Kasumi-1 (cell line): ENCODE data around the gene CLEC10A.
"Not testable (repeated sequence)": the region's sequence is repeated elsewhere in the genome, so short reads cannot be mapped to it uniquely, and the experiment has no call there.

ENCODE experiments used
- DNase-seq, 2 experiments: peaks; one replicate each; lab custom pipeline; 2025; lab: John Stamatoyannopoulos, UW

CLEC10A gene

GRCh38 chr17:7072406-7072805 lies 7.6 kb downstream of the CLEC10A start:
- no peak for DNase-seq

- DNase-seq, result no peak
These were observed 9.3 kb downstream of the CLEC10A start for GRCh38 chr17:7070712-7071111.

- no peak for DNase-seq
These were observed 11.8 kb downstream of the CLEC10A start for GRCh38 chr17:7068268-7068667.

- no peak for DNase-seq
These were observed 12.9 kb downstream of the CLEC10A start for GRCh38 chr17:7067198-7067597.

- DNase-seq, result no peak
These were observed 15.8 kb downstream of the CLEC10A start for GRCh38 chr17:7064261-7064660.

GRCh38 chr17:7063518-7064094 lies 16.4 kb downstream of the CLEC10A start:
- DNase-seq, result no peak

GRCh38 chr17:7060165-7060891 lies 19.7 kb downstream of the CLEC10A start:
- DNase-seq, result no peak

- DNase-seq, result no peak
These were observed 21.1 kb downstream of the CLEC10A start for GRCh38 chr17:7058831-7059447.

GRCh38 chr17:7056386-7056785 lies 23.7 kb downstream of the CLEC10A start:
- no peak for DNase-seq

GRCh38 chr17:7050583-7050982 lies 29.5 kb downstream of the CLEC10A start:
- DNase-seq, result not testable (repeated sequence)

- no peak for DNase-seq
These were observed 31.1 kb downstream of the CLEC10A start for GRCh38 chr17:7048968-7049367.

- no peak for DNase-seq
These were observed 32.5 kb downstream of the CLEC10A start for GRCh38 chr17:7047566-7047965.

GRCh38 chr17:7046725-7047397 lies 33.2 kb downstream of the CLEC10A start:
- not testable (repeated sequence) for DNase-seq

GRCh38 chr17:7046127-7046724 lies 33.8 kb downstream of the CLEC10A start:
- DNase-seq, result no peak

- DNase-seq, result peak; percentile 27 to 56
These were observed 34.4 kb downstream of the CLEC10A start for GRCh38 chr17:7045492-7046126.

- DNase-seq, result no peak
These were observed 36.4 kb downstream of the CLEC10A start, which contains the start of gene SLC16A11 for GRCh38 chr17:7043497-7044198. Gene SLC16A11, minus strand, starts transcription at chr17:7044092. Its CDS starts 579 bp downstream, at chr17:7043513.

- no peak for DNase-seq
These were observed 36.9 kb downstream of the CLEC10A start for GRCh38 chr17:7043182-7043496.

- DNase-seq, result no peak
These were observed 37.4 kb downstream of the CLEC10A start for GRCh38 chr17:7042501-7043181.

- no peak for DNase-seq
These were observed 38.2 kb downstream of the CLEC10A start for GRCh38 chr17:7041607-7042500.

- no peak for DNase-seq
These were observed 40.2 kb downstream of the CLEC10A start for GRCh38 chr17:7039832-7040231.
